Measurements from ENCODE around the gene IRF3.

Gene IRF3

GRCh38 chr19:49685845-49686332 is 20.2 kb upstream of the IRF3 start:
- TF ChIP-seq, protein P1, sequence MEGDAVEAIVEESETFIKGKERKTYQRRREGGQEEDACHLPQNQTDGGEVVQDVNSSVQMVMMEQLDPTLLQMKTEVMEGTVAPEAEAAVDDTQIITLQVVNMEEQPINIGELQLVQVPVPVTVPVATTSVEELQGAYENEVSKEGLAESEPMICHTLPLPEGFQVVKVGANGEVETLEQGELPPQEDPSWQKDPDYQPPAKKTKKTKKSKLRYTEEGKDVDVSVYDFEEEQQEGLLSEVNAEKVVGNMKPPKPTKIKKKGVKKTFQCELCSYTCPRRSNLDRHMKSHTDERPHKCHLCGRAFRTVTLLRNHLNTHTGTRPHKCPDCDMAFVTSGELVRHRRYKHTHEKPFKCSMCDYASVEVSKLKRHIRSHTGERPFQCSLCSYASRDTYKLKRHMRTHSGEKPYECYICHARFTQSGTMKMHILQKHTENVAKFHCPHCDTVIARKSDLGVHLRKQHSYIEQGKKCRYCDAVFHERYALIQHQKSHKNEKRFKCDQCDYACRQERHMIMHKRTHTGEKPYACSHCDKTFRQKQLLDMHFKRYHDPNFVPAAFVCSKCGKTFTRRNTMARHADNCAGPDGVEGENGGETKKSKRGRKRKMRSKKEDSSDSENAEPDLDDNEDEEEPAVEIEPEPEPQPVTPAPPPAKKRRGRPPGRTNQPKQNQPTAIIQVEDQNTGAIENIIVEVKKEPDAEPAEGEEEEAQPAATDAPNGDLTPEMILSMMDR (IDR thresholded peaks at IDR 0.05; ENCODE audit: insufficient read depth, low read length, poor library complexity, severe bottlenecking) = no peak
- peaks cover 44% of the 10 kb centered on the region for H3K36me3 ChIP-seq (ENCODE audit: control insufficient read depth, insufficient read depth, low read length)

DNA sequence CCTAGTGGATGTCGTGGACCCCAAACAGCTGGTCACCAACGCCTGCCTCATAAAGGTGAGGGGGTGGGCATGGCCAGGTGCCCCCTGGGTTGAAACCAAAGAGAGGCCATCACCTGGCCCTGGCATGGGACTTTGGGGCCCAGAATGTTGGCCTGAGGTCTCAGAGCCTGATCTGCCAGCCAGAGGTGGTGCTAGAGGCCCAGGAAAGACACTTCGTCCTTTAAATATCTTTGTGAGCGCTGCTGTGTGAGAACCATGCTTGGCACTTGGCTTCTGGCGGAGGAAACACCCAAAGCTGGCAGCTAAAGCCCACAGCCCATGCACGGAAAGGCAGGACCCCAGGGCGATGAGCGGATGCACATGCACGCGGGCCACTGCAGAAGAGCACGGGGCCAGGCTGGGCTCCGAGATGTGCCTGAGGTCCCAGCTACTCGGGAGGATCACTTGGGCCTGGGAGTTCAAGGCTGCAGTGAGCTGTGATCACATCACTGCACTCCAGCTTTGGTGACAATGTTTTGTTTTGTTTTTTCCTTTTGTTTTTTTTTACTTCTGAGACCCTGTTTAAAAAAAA is 19.4 kb upstream of the IRF3 start:
- Histone ChIP-seq H3K36me3 (ENCODE audit: control insufficient read depth, insufficient read depth, low read length) (peaks cover 44% of the 10 kb centered on the region), H3K4me3 (replicated peaks; ENCODE audit: low read depth, low read length) (no peak overlapping the region), H3K27me3 (replicated peaks; ENCODE audit: control insufficient read depth, insufficient read depth, low read length) (no peaks in the 10 kb centered on the region)
- DNase-seq (ENCODE audit: extremely low read depth, insufficient read length) = no peak
- TF ChIP-seq, protein P1 (IDR thresholded peaks at IDR 0.05; ENCODE audit: insufficient read depth, low read length, poor library complexity, severe bottlenecking) = no peak

More at GRCh38 chr19:49685845-49686332, 20.2 kb upstream of the IRF3 start:
- Histone ChIP-seq H3K27me3 (replicated peaks; ENCODE audit: control insufficient read depth, insufficient read depth, low read length) (no peaks in the 10 kb centered on the region), H3K4me3 (replicated peaks; ENCODE audit: low read depth, low read length) (no peak overlapping the region)
- DNase-seq (ENCODE audit: extremely low read depth, insufficient read length) = no peak

DNA sequence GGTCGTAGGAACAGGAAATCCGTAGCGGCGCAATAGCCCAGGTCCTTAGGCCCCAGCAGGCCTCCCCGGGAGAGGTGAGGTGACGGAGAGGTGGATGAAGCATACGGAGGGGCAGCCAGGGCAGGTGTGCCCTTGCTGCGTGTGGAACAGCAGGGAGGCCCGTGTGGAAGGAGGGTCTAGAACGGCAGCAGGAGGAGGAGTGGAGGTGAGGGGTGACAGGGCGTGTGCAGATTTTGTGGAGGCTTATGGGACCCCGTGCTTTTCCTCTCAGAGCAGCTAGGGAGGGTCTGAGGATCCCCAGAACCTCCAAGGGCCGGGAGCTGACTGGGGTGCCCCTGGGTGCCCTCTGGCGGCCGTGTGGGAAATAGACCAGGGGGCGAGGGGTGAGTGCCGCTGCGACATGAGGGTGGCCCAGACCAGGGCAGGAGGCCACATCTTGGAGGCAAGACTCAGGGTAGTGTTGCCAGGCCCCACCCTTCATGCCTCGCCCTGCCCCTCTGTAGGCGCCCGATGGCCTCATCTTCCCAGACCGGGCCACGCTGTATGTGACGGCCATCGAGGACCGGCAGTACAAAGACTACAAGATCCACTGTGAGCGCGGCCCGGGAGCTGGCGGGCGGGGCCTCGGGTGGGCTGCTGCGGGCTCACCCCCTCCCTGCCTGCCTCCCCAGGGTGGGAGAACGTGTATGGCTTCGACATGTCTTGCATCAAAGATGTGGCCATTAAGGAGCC is 18.8 kb upstream of the IRF3 start:
- no peak for DNase-seq (ENCODE audit: extremely low read depth, insufficient read length)
- TF ChIP-seq, protein P1 (IDR thresholded peaks at IDR 0.05; ENCODE audit: insufficient read depth, low read length, poor library complexity, severe bottlenecking) = peak; percentile 86
- H3K4me3 ChIP-seq (replicated peaks; ENCODE audit: low read depth, low read length) = no peak overlapping the region
- H3K36me3 ChIP-seq (ENCODE audit: control insufficient read depth, insufficient read depth, low read length) = peaks cover 44% of the 10 kb centered on the region
- no peaks in the 10 kb centered on the region for H3K27me3 ChIP-seq (replicated peaks; ENCODE audit: control insufficient read depth, insufficient read depth, low read length)

DNA sequence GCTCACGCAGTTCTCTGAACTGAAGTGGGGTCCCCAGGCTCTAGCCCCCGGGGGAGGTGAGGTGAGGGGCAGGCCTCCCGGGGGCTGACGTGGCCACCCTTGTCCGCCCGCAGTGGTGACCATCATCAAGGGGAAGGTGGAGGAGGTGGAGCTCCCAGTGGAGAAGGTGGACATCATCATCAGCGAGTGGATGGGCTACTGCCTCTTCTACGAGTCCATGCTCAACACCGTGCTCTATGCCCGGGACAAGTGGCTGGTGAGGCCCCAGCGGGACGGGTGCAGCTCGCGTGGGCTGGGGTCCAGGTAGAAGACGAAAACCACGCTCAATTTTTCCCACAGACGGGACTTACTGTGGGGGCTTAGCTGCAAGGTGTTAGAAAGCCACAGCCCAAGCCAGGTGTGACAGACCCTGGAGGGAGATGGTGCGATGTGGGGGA is 18.2 kb upstream of the IRF3 start:
- Histone ChIP-seq H3K4me3 (replicated peaks; ENCODE audit: low read depth, low read length) (no peak overlapping the region), H3K27me3 (replicated peaks; ENCODE audit: control insufficient read depth, insufficient read depth, low read length) (no peaks in the 10 kb centered on the region), H3K36me3 (ENCODE audit: control insufficient read depth, insufficient read depth, low read length) (peaks cover 41% of the 10 kb centered on the region)
- TF ChIP-seq, protein P1 (IDR thresholded peaks at IDR 0.05; ENCODE audit: insufficient read depth, low read length, poor library complexity, severe bottlenecking) = no peak
- no peak for DNase-seq (ENCODE audit: extremely low read depth, insufficient read length)

- H3K36me3 ChIP-seq (ENCODE audit: control insufficient read depth, insufficient read depth, low read length) = peaks cover 35% of the 10 kb centered on the region
- DNase-seq (ENCODE audit: extremely low read depth, insufficient read length) = no peak
- TF ChIP-seq, protein P1 (IDR thresholded peaks at IDR 0.05; ENCODE audit: insufficient read depth, low read length, poor library complexity, severe bottlenecking) = no peak
Observed at GRCh38 chr19:49682274-49682673, 16.6 kb upstream of the IRF3 start.

More at GRCh38 chr19:49682274-49682673, 16.6 kb upstream of the IRF3 start:
- Histone ChIP-seq H3K4me3 (replicated peaks; ENCODE audit: low read depth, low read length) (no peak overlapping the region), H3K27me3 (replicated peaks; ENCODE audit: control insufficient read depth, insufficient read depth, low read length) (no peaks in the 10 kb centered on the region)
